Esophagus squamous epithelium (tissue), 4 donors: Measurements from ENCODE around the gene CTRB2.

Experiments
- CTCF ChIP-seq, 6 experiments: fragments of 450-650 bp in 4 of 6; fragments of 200-600 bp in 2 of 6; sonication (generic) in 2 of 6; IDR thresholded peaks; one replicate each; pipeline ENCODE4 v1.5.1; 2016 to 2019; ENCODE audit warnings: antibody characterized with exemption in 6 of 6, mild to moderate bottlenecking in 4 of 6, moderate library complexity in 4 of 6
- POLR2A ChIP-seq, 4 donors: fragments of 450-650 bp; IDR thresholded peaks; one replicate each; pipeline ENCODE4 v1.6.1; 2017; ENCODE audit warnings: antibody characterized with exemption in 4 of 4, mild to moderate bottlenecking in 4 of 4, moderate library complexity in 3 of 4

- TF ChIP-seq CTCF (IDR thresholded peaks at IDR 0.05) (no peak), POLR2A (IDR thresholded peaks at IDR 0.05) (no peak)
Observed at GRCh38 chr16:75193730-75194444, 13.1 kb downstream of the CTRB2 start.
